OCI-LY3 (cell line): ENCODE results near the gene CIB1.

Source experiments
- CTCF ChIP-seq: fragments of 200-600, 300-600 bp; sonication (generic); IDR thresholded peaks from 2 replicates; pipeline ENCODE4 v1.5.1; 2014; ENCODE audit warnings: antibody characterized with exemption, low read length, low read depth
- EZH2phosphoT487 ChIP-seq: fragments of 200-600 bp; shearing (Covaris generic); IDR thresholded peaks from 2 replicates; pipeline ENCODE4 v1.6.1; 2018; ENCODE audit warnings: antibody characterized with exemption, mixed run types, low read depth

GRCh38 chr15:90230071-90230494 is 3.7 kb downstream of the CIB1 start:
- TF ChIP-seq CTCF (no peak), EZH2phosphoT487 (no peak)
